Skeletal muscle satellite cell (primary cell): ENCODE results near the gene WWC2.

Experiments used
- H3K27me3 ChIP-seq: 2 replicates; pipeline ENCODE4 v1.7.0; 2013; ENCODE audit warnings: low read length; ENCODE audit not compliant: control insufficient read depth, insufficient read depth
- H3K36me3 ChIP-seq: 2 replicates; pipeline ENCODE4 v1.7.0; 2013; ENCODE audit warnings: mild to moderate bottlenecking, control low read depth, low read length; ENCODE audit not compliant: insufficient read depth
- H3K4me1 ChIP-seq: 2 replicates; pipeline ENCODE4 v1.7.0; 2013; ENCODE audit warnings: low read length; ENCODE audit not compliant: control insufficient read depth, insufficient read depth
- H3K4me2 ChIP-seq: 2 replicates; pipeline ENCODE4 v1.7.0; 2013; ENCODE audit warnings: mild to moderate bottlenecking, low read length
- H3K4me3 ChIP-seq: 2 replicates; pipeline ENCODE4 v1.7.0; 2013; ENCODE audit warnings: low read length
- H3K9ac ChIP-seq: 2 replicates; pipeline ENCODE4 v1.7.0; 2013; ENCODE audit warnings: mild to moderate bottlenecking, low read depth, low read length, moderate library complexity
- H3K9me3 ChIP-seq: replicated peaks from 2 replicates; pipeline ENCODE4 v1.7.0; 2013; ENCODE audit warnings: mild to moderate bottlenecking, control low read depth, low read length

Gene WWC2

GRCh38 chr4:183263787-183264386 lies 164.8 kb downstream of the WWC2 start:
- H3K9ac ChIP-seq: peak overlapping the region; percentile 19
- H3K9me3 ChIP-seq: no peaks in the 10 kb centered on the region
- no peak overlapping the region for H3K4me2 ChIP-seq
- no peak overlapping the region for H3K4me3 ChIP-seq
- peaks cover 65% of the 10 kb centered on the region for H3K36me3 ChIP-seq
- H3K27me3 ChIP-seq: no peaks in the 10 kb centered on the region
- peaks cover 7% of the 10 kb centered on the region for H3K4me1 ChIP-seq

GRCh38 chr4:183264614-183265013 lies 165.6 kb downstream of the WWC2 start:
- Histone ChIP-seq H3K27me3 (no peaks in the 10 kb centered on the region), H3K9ac (peak overlapping the region; percentile 19), H3K4me3 (no peak overlapping the region), H3K4me2 (no peak overlapping the region), H3K36me3 (peaks cover 71% of the 10 kb centered on the region), H3K9me3 (no peaks in the 10 kb centered on the region), H3K4me1 (peaks cover 7% of the 10 kb centered on the region)

- no peaks in the 10 kb centered on the region for H3K9me3 ChIP-seq
- no peak overlapping the region for H3K4me3 ChIP-seq
- H3K4me2 ChIP-seq: no peak overlapping the region
- no peaks in the 10 kb centered on the region for H3K27me3 ChIP-seq
- peaks cover 7% of the 10 kb centered on the region for H3K4me1 ChIP-seq
- peaks cover 60% of the 10 kb centered on the region for H3K36me3 ChIP-seq
- H3K9ac ChIP-seq: no peak overlapping the region
Measured at GRCh38 chr4:183266371-183266770, 167.3 kb downstream of the WWC2 start.

GRCh38 chr4:183268556-183268955 lies 169.5 kb downstream of the WWC2 start:
- no peak overlapping the region for H3K9ac ChIP-seq
- H3K9me3 ChIP-seq: no peaks in the 10 kb centered on the region
- H3K4me2 ChIP-seq: no peak overlapping the region

GRCh38 chr4:183272384-183272783 lies 173.3 kb downstream of the WWC2 start:
- Histone ChIP-seq H3K4me3 (no peak overlapping the region), H3K4me2 (no peak overlapping the region), H3K9ac (no peak overlapping the region), H3K9me3 (no peaks in the 10 kb centered on the region), H3K4me1 (no peaks in the 10 kb centered on the region), H3K36me3 (peaks cover 43% of the 10 kb centered on the region), H3K27me3 (no peaks in the 10 kb centered on the region)

More at GRCh38 chr4:183268556-183268955, 169.5 kb downstream of the WWC2 start:
- Histone ChIP-seq H3K36me3 (peaks cover 50% of the 10 kb centered on the region), H3K4me3 (no peak overlapping the region), H3K27me3 (no peaks in the 10 kb centered on the region), H3K4me1 (peaks cover 3% of the 10 kb centered on the region)

GRCh38 chr4:183276106-183276505 lies 177.0 kb downstream of the WWC2 start:
- no peak overlapping the region for H3K4me2 ChIP-seq
- H3K4me1 ChIP-seq: no peaks in the 10 kb centered on the region
- H3K9me3 ChIP-seq: no peaks in the 10 kb centered on the region
- H3K36me3 ChIP-seq: peaks cover 28% of the 10 kb centered on the region
- H3K4me3 ChIP-seq: no peak overlapping the region
- no peak overlapping the region for H3K9ac ChIP-seq
- no peaks in the 10 kb centered on the region for H3K27me3 ChIP-seq

GRCh38 chr4:183284258-183284785 lies 185.3 kb downstream of the WWC2 start:
- Histone ChIP-seq H3K27me3 (no peaks in the 10 kb centered on the region), H3K4me3 (no peak overlapping the region), H3K4me2 (no peak overlapping the region), H3K9ac (no peak overlapping the region), H3K9me3 (no peaks in the 10 kb centered on the region), H3K4me1 (no peaks in the 10 kb centered on the region), H3K36me3 (peaks cover 70% of the 10 kb centered on the region)

GRCh38 chr4:183284965-183285364 lies 185.9 kb downstream of the WWC2 start:
- no peak overlapping the region for H3K4me3 ChIP-seq
- no peak overlapping the region for H3K9ac ChIP-seq
- H3K4me1 ChIP-seq: no peaks in the 10 kb centered on the region
- H3K9me3 ChIP-seq: no peaks in the 10 kb centered on the region
- H3K36me3 ChIP-seq: peaks cover 77% of the 10 kb centered on the region
- H3K27me3 ChIP-seq: no peaks in the 10 kb centered on the region
- no peak overlapping the region for H3K4me2 ChIP-seq

GRCh38 chr4:183285886-183286285 lies 186.8 kb downstream of the WWC2 start:
- H3K9ac ChIP-seq: no peak overlapping the region
- H3K27me3 ChIP-seq: no peaks in the 10 kb centered on the region
- no peak overlapping the region for H3K4me3 ChIP-seq
- no peaks in the 10 kb centered on the region for H3K9me3 ChIP-seq
- H3K36me3 ChIP-seq: peaks cover 74% of the 10 kb centered on the region
- H3K4me1 ChIP-seq: no peaks in the 10 kb centered on the region
- no peak overlapping the region for H3K4me2 ChIP-seq

GRCh38 chr4:183286590-183287308 lies 187.7 kb downstream of the WWC2 start:
- no peaks in the 10 kb centered on the region for H3K27me3 ChIP-seq
- H3K4me3 ChIP-seq: no peak overlapping the region
- H3K9me3 ChIP-seq: no peaks in the 10 kb centered on the region
- no peak overlapping the region for H3K4me2 ChIP-seq
- H3K9ac ChIP-seq: no peak overlapping the region
- H3K36me3 ChIP-seq: peaks cover 73% of the 10 kb centered on the region
- H3K4me1 ChIP-seq: no peaks in the 10 kb centered on the region

GRCh38 chr4:183287309-183287659 lies 188.2 kb downstream of the WWC2 start:
- H3K9ac ChIP-seq: no peak overlapping the region
- no peaks in the 10 kb centered on the region for H3K27me3 ChIP-seq
- H3K4me1 ChIP-seq: no peaks in the 10 kb centered on the region
- H3K36me3 ChIP-seq: peaks cover 69% of the 10 kb centered on the region
- no peaks in the 10 kb centered on the region for H3K9me3 ChIP-seq
- no peak overlapping the region for H3K4me2 ChIP-seq
- no peak overlapping the region for H3K4me3 ChIP-seq

- no peak overlapping the region for H3K4me3 ChIP-seq
- no peaks in the 10 kb centered on the region for H3K4me1 ChIP-seq
- H3K9ac ChIP-seq: no peak overlapping the region
- H3K4me2 ChIP-seq: no peak overlapping the region
- H3K27me3 ChIP-seq: no peaks in the 10 kb centered on the region
- H3K36me3 ChIP-seq: peaks cover 66% of the 10 kb centered on the region
- H3K9me3 ChIP-seq: no peaks in the 10 kb centered on the region
Measured at GRCh38 chr4:183287677-183288076, 188.6 kb downstream of the WWC2 start.
